Activated naive CD8-positive, alpha-beta T cell treated with anti-CD3 and anti-CD28 coated beads, Interleukin-2, amount 10 ng/mL, durations not matched to agents 7 days and 5 days (primary cell): Measurements from ENCODE around the gene PCDHGA1. TPM values are rescaled to one million over a fixed set of nuclear protein-coding genes. Genes with fewer than 3 reads are reported as not detected.
A peak's percentile ranks its signal among the peaks of the same experiment; 100 is the strongest.

Experiments
- ATAC-seq: fragments of 150-1000 bp; cut with Tn5 transposase; one replicate; pipeline ENCODE4 v1.10.0; 2021; ENCODE audit warnings: low read depth, moderate library complexity
- POLR2A ChIA-PET: fragments of 350-600 bp; sonication (Branson Sonifier 250); formaldehyde crosslinking; loops from one replicate; lab custom pipeline; 2021; ENCODE audit warnings: antibody characterized with exemption; lab: Charles Lee
- DNase-seq: peaks from one replicate; pipeline ENCODE4 v3.0.0; 2021
- H3K27ac Mint-ChIP-seq: one replicate; pipeline ENCODE4 v1.8.0; 2022; ENCODE audit warnings: mild to moderate bottlenecking, mixed read lengths
- H3K27me3 Mint-ChIP-seq: one replicate; pipeline ENCODE4 v1.8.0; 2022; ENCODE audit warnings: mild to moderate bottlenecking, moderate library complexity, mixed read lengths
- H3K36me3 Mint-ChIP-seq: one replicate; pipeline ENCODE4 v1.8.0; 2021; ENCODE audit warnings: mild to moderate bottlenecking, mixed read lengths
- H3K4me1 Mint-ChIP-seq: one replicate; pipeline ENCODE4 v1.8.0; 2021; ENCODE audit warnings: mixed read lengths
- H3K4me3 Mint-ChIP-seq: one replicate; pipeline ENCODE4 v1.8.0; 2022; ENCODE audit warnings: mild to moderate bottlenecking, moderate library complexity, mixed read lengths
- H3K9me3 Mint-ChIP-seq: one replicate; pipeline ENCODE4 v1.8.0; 2021; ENCODE audit warnings: mixed read lengths
- total RNA-seq, 2 experiments: library from RNA; stranded (reverse); gene quantifications; one replicate each; pipeline ENCODE4 v1.2.3, GENCODE V29; 2021

Gene PCDHGA1
- total RNA-seq, 2 experiments from 2014 or later: 0.11 to 0.31 TPM

DNA sequence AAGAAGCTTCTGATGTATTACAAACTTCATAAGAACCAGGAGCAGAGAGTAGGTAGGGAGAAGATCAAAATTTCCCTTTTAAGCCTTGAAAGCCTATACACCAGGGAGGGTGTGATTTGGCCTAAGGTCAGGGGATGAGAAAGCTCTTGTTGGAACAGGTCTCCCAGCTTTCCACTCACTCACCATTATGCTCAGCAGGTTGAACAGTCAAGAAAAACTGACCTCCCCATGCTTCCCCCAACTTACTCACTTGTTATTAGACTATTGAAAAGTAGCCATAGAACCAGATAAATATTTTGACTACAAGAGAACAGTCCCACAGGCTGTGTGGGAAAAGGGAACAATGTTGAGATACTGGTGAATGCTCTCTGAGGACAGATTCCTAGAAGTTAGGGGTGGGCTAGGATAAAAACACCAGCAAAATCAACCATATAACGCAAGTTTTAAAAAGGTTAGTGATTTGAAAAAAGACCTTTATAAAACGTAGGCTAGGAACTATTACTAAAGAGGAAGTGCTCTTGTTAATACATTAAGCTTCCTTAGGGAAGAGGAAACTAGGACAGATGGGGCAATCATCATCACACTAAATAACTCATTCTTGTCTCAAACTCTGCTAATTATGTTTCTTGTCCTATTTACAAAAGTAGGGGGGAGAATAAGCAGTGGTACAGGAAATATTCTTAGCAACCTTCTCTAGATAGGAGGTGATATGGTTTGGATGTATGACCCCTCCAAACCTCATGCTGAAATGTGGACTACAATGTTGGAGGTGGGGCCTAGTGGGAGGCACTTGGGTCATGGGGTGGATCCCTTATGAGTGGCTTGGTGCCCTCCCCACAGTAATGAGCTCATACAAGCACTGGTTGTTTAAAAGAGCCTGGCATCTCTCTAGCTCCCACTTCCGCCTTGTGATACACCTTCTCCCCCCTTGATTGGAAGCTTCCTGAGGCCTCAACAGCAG, 189.6 kb downstream of the PCDHGA1 start:
- POLR2A ChIA-PET: no interaction called here
- Mint-ChIP-seq H3K27ac (no peak overlapping the region), H3K27me3 (no peaks in the 10 kb centered on the region), H3K4me1 (peaks cover 27% of the 10 kb centered on the region), H3K4me3 (no peak overlapping the region), H3K9me3 (no peaks in the 10 kb centered on the region), H3K36me3 (peaks cover 44% of the 10 kb centered on the region)
- ATAC-seq: no peak
- DNase-seq: no peak

- Mint-ChIP-seq H3K27me3 (no peaks in the 10 kb centered on the region), H3K36me3 (peaks cover 44% of the 10 kb centered on the region), H3K4me1 (peaks cover 20% of the 10 kb centered on the region), H3K27ac (no peak overlapping the region), H3K4me3 (no peak overlapping the region), H3K9me3 (no peaks in the 10 kb centered on the region)
- DNase-seq: no peak
- no peak for ATAC-seq
- POLR2A ChIA-PET: no interaction called here
These were observed 191.0 kb downstream of the PCDHGA1 start for GRCh38 chr5:141521244-141521781.

DNA sequence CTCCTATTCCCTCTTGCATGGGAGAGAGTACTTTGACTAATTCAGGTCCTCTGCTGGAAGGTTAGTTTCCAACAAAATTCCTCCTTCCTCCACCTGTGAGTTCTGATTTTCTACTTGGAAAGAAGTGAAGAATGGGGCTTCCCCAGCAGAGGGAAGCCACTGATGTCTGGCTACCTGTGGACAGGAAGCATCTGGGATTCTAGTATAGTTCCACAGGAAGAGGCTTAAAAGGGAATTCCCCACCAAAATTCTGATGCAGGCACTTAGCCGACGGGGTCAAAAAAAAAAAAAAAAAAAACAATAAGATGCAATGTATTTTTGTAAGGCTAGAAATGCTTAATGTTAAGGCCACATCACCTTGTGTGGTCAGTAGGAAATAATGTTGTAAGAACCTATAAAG, 192.0 kb downstream of the PCDHGA1 start:
- Mint-ChIP-seq H3K4me1 (peaks cover 20% of the 10 kb centered on the region), H3K27ac (no peak overlapping the region), H3K4me3 (no peak overlapping the region), H3K27me3 (no peaks in the 10 kb centered on the region), H3K36me3 (peaks cover 41% of the 10 kb centered on the region), H3K9me3 (no peaks in the 10 kb centered on the region)
- POLR2A ChIA-PET: no interaction called here
- ATAC-seq: no peak
- no peak for DNase-seq

GRCh38 chr5:141523991-141524390, 193.7 kb downstream of the PCDHGA1 start:
- POLR2A ChIA-PET: no interaction called here
- no peak overlapping the region for H3K4me3 Mint-ChIP-seq
- no peak overlapping the region for H3K27ac Mint-ChIP-seq
- no peak for DNase-seq
- H3K4me1 Mint-ChIP-seq: peaks cover 20% of the 10 kb centered on the region
- no peaks in the 10 kb centered on the region for H3K27me3 Mint-ChIP-seq
- peaks cover 53% of the 10 kb centered on the region for H3K36me3 Mint-ChIP-seq
- H3K9me3 Mint-ChIP-seq: no peaks in the 10 kb centered on the region
- no peak for ATAC-seq

GRCh38 chr5:141524604-141525597, 194.6 kb downstream of the PCDHGA1 start:
- H3K27ac Mint-ChIP-seq: no peak overlapping the region
- no peaks in the 10 kb centered on the region for H3K27me3 Mint-ChIP-seq
- DNase-seq (peak; percentile 67), ATAC-seq (peak; percentile 64)
- H3K4me3 Mint-ChIP-seq: no peak overlapping the region
- H3K9me3 Mint-ChIP-seq: no peaks in the 10 kb centered on the region
- POLR2A ChIA-PET: no interaction called here
- peaks cover 46% of the 10 kb centered on the region for H3K36me3 Mint-ChIP-seq
- H3K4me1 Mint-ChIP-seq: peaks cover 20% of the 10 kb centered on the region

- peaks cover 20% of the 10 kb centered on the region for H3K4me1 Mint-ChIP-seq
- H3K27me3 Mint-ChIP-seq: no peaks in the 10 kb centered on the region
- DNase-seq (no peak), ATAC-seq (no peak)
- no peak overlapping the region for H3K27ac Mint-ChIP-seq
- no peaks in the 10 kb centered on the region for H3K9me3 Mint-ChIP-seq
- POLR2A ChIA-PET: no interaction called here
- H3K4me3 Mint-ChIP-seq: no peak overlapping the region
- H3K36me3 Mint-ChIP-seq: peaks cover 45% of the 10 kb centered on the region
These were observed 195.3 kb downstream of the PCDHGA1 start for GRCh38 chr5:141525653-141526052.

- DNase-seq (no peak), ATAC-seq (no peak)
- Mint-ChIP-seq H3K36me3 (peaks cover 33% of the 10 kb centered on the region), H3K9me3 (no peaks in the 10 kb centered on the region), H3K4me1 (peaks cover 11% of the 10 kb centered on the region), H3K27ac (no peak overlapping the region), H3K27me3 (no peaks in the 10 kb centered on the region), H3K4me3 (no peak overlapping the region)
- POLR2A ChIA-PET: no interaction called here
These were observed 197.1 kb downstream of the PCDHGA1 start for GRCh38 chr5:141527426-141527825.

DNA sequence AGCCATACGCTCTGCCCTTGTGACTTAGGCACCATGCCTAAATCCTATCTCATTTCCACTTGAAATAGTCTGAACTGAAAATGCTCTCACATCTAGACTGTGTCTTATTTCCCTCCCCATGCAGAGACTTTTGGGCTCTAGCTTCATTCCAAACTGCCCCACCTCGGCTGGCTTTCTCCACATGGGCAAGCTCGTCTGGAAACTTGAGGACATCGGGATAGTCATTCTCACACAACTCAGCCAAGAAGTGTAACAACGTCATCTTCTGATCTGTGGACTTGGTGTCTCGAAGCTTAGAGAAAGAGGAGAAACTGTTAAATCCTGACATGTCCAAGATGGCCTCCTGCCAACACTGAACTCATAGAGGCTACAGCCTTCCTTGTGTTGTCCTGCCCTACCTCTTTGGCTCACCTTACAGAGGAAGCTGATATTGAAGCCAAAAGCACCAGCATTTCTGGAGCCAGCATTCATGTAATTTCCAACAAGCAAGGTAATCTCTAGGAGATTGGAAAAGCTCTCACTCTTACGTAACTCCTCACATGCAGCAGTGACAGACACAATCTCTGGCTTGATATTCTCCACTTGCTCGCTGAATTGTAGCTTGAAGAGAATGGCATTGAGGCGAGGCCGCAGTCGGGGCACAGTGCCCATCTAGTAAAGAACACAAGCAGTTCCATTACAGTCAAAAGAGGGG, 198.1 kb downstream of the PCDHGA1 start:
- Mint-ChIP-seq H3K4me1 (peaks cover 5% of the 10 kb centered on the region), H3K27ac (peak overlapping the region; percentile 52), H3K36me3 (peaks cover 28% of the 10 kb centered on the region), H3K9me3 (no peaks in the 10 kb centered on the region), H3K4me3 (no peak overlapping the region), H3K27me3 (no peaks in the 10 kb centered on the region)
- POLR2A ChIA-PET: interaction anchor here (0.9 kb wide), 1 partner anchor 11 kb away, joined by 3 read pairs; no protein-coding TSS in a partner anchor
- no peak for DNase-seq
- ATAC-seq: no peak

DNA sequence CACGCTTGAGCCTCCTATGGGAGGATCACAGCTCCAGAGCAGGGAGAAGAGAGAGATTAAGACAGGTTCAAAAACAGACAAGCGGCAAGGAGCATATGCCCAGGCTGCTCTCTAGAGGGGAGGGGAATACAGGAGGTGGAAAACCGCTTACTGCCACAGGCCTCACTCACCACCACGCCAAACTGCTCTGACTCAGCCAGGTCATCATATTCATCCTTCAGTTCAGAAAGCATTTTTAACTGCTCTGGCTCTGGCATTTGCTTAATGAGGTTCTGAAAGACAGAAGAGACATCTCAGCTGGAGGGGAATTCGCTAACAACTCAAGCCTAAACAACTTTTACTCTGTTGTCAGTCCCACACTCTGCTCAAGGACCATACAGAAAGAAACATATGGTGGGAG, 198.7 kb downstream of the PCDHGA1 start:
- ATAC-seq (no peak), DNase-seq (no peak)
- Mint-ChIP-seq H3K4me3 (no peak overlapping the region), H3K27me3 (no peaks in the 10 kb centered on the region), H3K4me1 (peaks cover 5% of the 10 kb centered on the region), H3K9me3 (no peaks in the 10 kb centered on the region), H3K36me3 (peaks cover 29% of the 10 kb centered on the region), H3K27ac (peak overlapping the region; percentile 52)
- POLR2A ChIA-PET: no interaction called here

DNA sequence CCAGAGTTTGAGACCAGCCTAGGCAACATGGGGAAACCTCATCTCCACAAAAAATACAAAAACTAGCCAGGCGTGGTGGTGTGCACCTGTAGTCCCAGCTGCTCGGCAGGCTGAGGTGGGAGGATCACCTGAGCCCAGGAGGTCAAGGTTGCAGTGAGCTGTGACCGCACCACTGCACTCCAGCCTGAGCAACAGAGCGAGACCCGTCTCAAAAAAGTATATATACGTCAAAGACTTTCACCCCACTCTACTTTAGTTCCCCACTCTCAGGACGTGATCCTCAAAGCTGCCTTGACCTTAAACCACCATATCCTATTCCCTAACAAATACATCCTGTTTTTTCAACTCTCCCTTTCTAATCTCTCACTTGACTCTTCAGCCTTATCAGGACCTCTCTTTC, 199.6 kb downstream of the PCDHGA1 start:
- ATAC-seq: no peak

GRCh38 chr5:141532726-141533125, 202.4 kb downstream of the PCDHGA1 start:
- Mint-ChIP-seq H3K27ac (no peak overlapping the region), H3K36me3 (peaks cover 37% of the 10 kb centered on the region), H3K4me3 (no peak overlapping the region), H3K27me3 (no peaks in the 10 kb centered on the region), H3K4me1 (no peaks in the 10 kb centered on the region), H3K9me3 (no peaks in the 10 kb centered on the region)
- DNase-seq (no peak), ATAC-seq (no peak)
- POLR2A ChIA-PET: no interaction called here

More for the DNA sequence above, 199.6 kb downstream of the PCDHGA1 start:
- H3K4me3 Mint-ChIP-seq: no peak overlapping the region
- H3K36me3 Mint-ChIP-seq: peaks cover 33% of the 10 kb centered on the region
- no peak overlapping the region for H3K27ac Mint-ChIP-seq
- POLR2A ChIA-PET: no interaction called here
- peaks cover 3% of the 10 kb centered on the region for H3K4me1 Mint-ChIP-seq
- H3K9me3 Mint-ChIP-seq: no peaks in the 10 kb centered on the region
- no peak for DNase-seq
- H3K27me3 Mint-ChIP-seq: no peaks in the 10 kb centered on the region

DNA sequence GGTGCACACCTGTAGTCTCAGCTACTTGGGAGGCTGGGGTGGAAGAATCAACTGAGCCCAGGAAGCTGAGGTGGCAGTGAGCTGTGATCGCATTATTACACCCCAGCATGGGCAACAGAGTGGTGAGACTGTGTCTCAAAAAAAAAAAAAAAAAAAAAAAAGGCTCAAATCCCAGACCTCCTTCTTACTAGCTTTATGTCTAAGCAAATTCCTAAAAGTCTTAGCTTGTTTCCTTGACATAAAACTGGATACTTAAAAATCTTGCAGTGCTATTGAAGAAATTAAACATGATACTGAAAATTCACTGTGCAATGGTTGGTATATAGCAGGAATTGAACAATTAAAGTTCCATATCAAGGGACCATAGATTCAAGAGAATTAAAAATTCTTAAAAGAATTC, 203.6 kb downstream of the PCDHGA1 start:
- no peak for DNase-seq
- Mint-ChIP-seq H3K27ac (no peak overlapping the region), H3K27me3 (no peaks in the 10 kb centered on the region), H3K4me3 (no peak overlapping the region), H3K9me3 (no peaks in the 10 kb centered on the region), H3K36me3 (peaks cover 27% of the 10 kb centered on the region), H3K4me1 (no peaks in the 10 kb centered on the region)
- POLR2A ChIA-PET: no interaction called here
- ATAC-seq: no peak
